ENCODE measurements around the gene HNRNPA3. TPM values are rescaled to one million over a fixed set of nuclear protein-coding genes. Genes with fewer than 3 reads are reported as not detected.
A peak's percentile ranks its signal among the peaks of the same experiment; 100 is the strongest.

The HNRNPA3 gene
- total RNA-seq, 1 experiment from 2014 or later = 179 TPM

GRCh38 chr2:177249038-177249437 is 36.4 kb downstream of the HNRNPA3 start:
- no peaks in the 10 kb centered on the region for H3K9me3 Mint-ChIP-seq (ENCODE audit: unreplicated experiment)
- DNase-seq (ENCODE audit: unreplicated experiment) = no peak
- CTCF ChIA-PET = interaction anchor here (1.3 to 1.4 kb wide), 2 partner anchors 84 to 86 kb away, joined by 4 to 5 read pairs; no protein-coding TSS in a partner anchor
- no peak overlapping the region for H3K27ac Mint-ChIP-seq (ENCODE audit: low read depth, unreplicated experiment)
- TF ChIP-seq CTCF (IDR thresholded peaks at IDR 0.05; ENCODE audit: unreplicated experiment) = no peak
- no peaks in the 10 kb centered on the region for H3K27me3 Mint-ChIP-seq (ENCODE audit: insufficient read depth, unreplicated experiment)
- H3K4me1 Mint-ChIP-seq (ENCODE audit: insufficient read depth, unreplicated experiment) = peaks cover 51% of the 10 kb centered on the region
- POLR2A ChIA-PET = interaction anchor here (2.5 to 8.9 kb wide), 3 partner anchors 9 to 25 kb away, joined by 10 to 131 read pairs (median 49); partner anchors contain the start of gene NFE2L2
- no peak overlapping the region for H3K4me3 Mint-ChIP-seq (ENCODE audit: unreplicated experiment)
- BruUV-seq (replicated peaks) = no TSS peak
- H3K36me3 Mint-ChIP-seq (ENCODE audit: insufficient read depth, unreplicated experiment) = peaks cover 82% of the 10 kb centered on the region
- intact Hi-C loops (cut with micrococcal nuclease) = no loop called here

GRCh38 chr2:177250461-177250860 is 37.9 kb downstream of the HNRNPA3 start:
- POLR2A ChIA-PET = interaction anchor here (0.8 to 8.9 kb wide), 4 partner anchors 11 to 85 kb away, joined by 3 to 131 read pairs (median 28); partner anchors contain the start of gene NFE2L2
- Mint-ChIP-seq H3K36me3 (ENCODE audit: insufficient read depth, unreplicated experiment) (peaks cover 79% of the 10 kb centered on the region), H3K4me3 (ENCODE audit: unreplicated experiment) (no peak overlapping the region), H3K4me1 (ENCODE audit: insufficient read depth, unreplicated experiment) (peaks cover 45% of the 10 kb centered on the region), H3K27me3 (ENCODE audit: insufficient read depth, unreplicated experiment) (no peaks in the 10 kb centered on the region), H3K27ac (ENCODE audit: low read depth, unreplicated experiment) (no peak overlapping the region), H3K9me3 (ENCODE audit: unreplicated experiment) (no peaks in the 10 kb centered on the region)
- intact Hi-C loops (cut with micrococcal nuclease) = no loop called here
- CTCF ChIA-PET = interaction anchor here (0.7 to 3.3 kb wide), 4 partner anchors 14 to 85 kb away, joined by 3 to 17 read pairs (median 4); partner anchors contain the start of gene NFE2L2
- TF ChIP-seq CTCF (IDR thresholded peaks at IDR 0.05; ENCODE audit: unreplicated experiment) = no peak
- no peak for DNase-seq (ENCODE audit: unreplicated experiment)
- no TSS peak for BruUV-seq (replicated peaks)

GRCh38 chr2:177251165-177251542 is 38.6 kb downstream of the HNRNPA3 start:
- DNase-seq (ENCODE audit: unreplicated experiment) = no peak
- BruUV-seq (replicated peaks) = no TSS peak
- Mint-ChIP-seq H3K36me3 (ENCODE audit: insufficient read depth, unreplicated experiment) (peaks cover 78% of the 10 kb centered on the region), H3K4me3 (ENCODE audit: unreplicated experiment) (peak overlapping the region; percentile 52), H3K4me1 (ENCODE audit: insufficient read depth, unreplicated experiment) (peaks cover 45% of the 10 kb centered on the region), H3K9me3 (ENCODE audit: unreplicated experiment) (no peaks in the 10 kb centered on the region), H3K27ac (ENCODE audit: low read depth, unreplicated experiment) (peak overlapping the region; percentile 93), H3K27me3 (ENCODE audit: insufficient read depth, unreplicated experiment) (no peaks in the 10 kb centered on the region)
- intact Hi-C loops (cut with micrococcal nuclease) = no loop called here
- ChIA-PET POLR2A (interaction anchor here (0.8 to 8.9 kb wide), 5 partner anchors 12 to 86 kb away, joined by 3 to 131 read pairs (median 6); partner anchors contain the start of gene NFE2L2), CTCF (interaction anchor here (0.6 to 3.3 kb wide), 4 partner anchors 14 to 143 kb away, joined by 3 to 17 read pairs (median 4); partner anchors contain the start of gene NFE2L2)
- no peak for TF ChIP-seq CTCF (IDR thresholded peaks at IDR 0.05; ENCODE audit: unreplicated experiment)

- Mint-ChIP-seq H3K36me3 (ENCODE audit: insufficient read depth, unreplicated experiment) (peaks cover 86% of the 10 kb centered on the region), H3K27me3 (ENCODE audit: insufficient read depth, unreplicated experiment) (no peaks in the 10 kb centered on the region), H3K9me3 (ENCODE audit: unreplicated experiment) (no peaks in the 10 kb centered on the region), H3K4me1 (ENCODE audit: insufficient read depth, unreplicated experiment) (peaks cover 45% of the 10 kb centered on the region), H3K4me3 (ENCODE audit: unreplicated experiment) (peak overlapping the region; percentile 25), H3K27ac (ENCODE audit: low read depth, unreplicated experiment) (peak overlapping the region; percentile 93)
- POLR2A ChIA-PET = interaction anchor here (0.6 to 8.9 kb wide), 9 partner anchors 9 to 88 kb away, joined by 3 to 131 read pairs (median 7); partner anchors contain the start of gene NFE2L2
- no peak for TF ChIP-seq CTCF (IDR thresholded peaks at IDR 0.05; ENCODE audit: unreplicated experiment)
- CTCF ChIA-PET = interaction anchor here (1.0 to 3.3 kb wide), 6 partner anchors 8 to 88 kb away, joined by 3 to 17 read pairs (median 4); partner anchors contain the start of gene NFE2L2
- intact Hi-C loops (cut with micrococcal nuclease) = loop anchor here (1.0 kb wide), 1 partner anchor 10 kb away; no protein-coding TSS in a partner anchor
- no peak for DNase-seq (ENCODE audit: unreplicated experiment)
- BruUV-seq (replicated peaks) = no TSS peak
Measured at GRCh38 chr2:177252808-177253531, 40.4 kb downstream of the HNRNPA3 start.

Data from MCF 10A (cell line).